GM18858 (cell line): Measurements from ENCODE around the gene PTAFR.
A peak's percentile ranks its signal among the peaks of the same experiment; 100 is the strongest.

Source experiments
- ATAC-seq: cut with Tn5 transposase; IDR thresholded peaks from one replicate; pipeline ENCODE4 v1.9.1; 2021; ENCODE audit not compliant: unreplicated experiment

The PTAFR gene

DNA sequence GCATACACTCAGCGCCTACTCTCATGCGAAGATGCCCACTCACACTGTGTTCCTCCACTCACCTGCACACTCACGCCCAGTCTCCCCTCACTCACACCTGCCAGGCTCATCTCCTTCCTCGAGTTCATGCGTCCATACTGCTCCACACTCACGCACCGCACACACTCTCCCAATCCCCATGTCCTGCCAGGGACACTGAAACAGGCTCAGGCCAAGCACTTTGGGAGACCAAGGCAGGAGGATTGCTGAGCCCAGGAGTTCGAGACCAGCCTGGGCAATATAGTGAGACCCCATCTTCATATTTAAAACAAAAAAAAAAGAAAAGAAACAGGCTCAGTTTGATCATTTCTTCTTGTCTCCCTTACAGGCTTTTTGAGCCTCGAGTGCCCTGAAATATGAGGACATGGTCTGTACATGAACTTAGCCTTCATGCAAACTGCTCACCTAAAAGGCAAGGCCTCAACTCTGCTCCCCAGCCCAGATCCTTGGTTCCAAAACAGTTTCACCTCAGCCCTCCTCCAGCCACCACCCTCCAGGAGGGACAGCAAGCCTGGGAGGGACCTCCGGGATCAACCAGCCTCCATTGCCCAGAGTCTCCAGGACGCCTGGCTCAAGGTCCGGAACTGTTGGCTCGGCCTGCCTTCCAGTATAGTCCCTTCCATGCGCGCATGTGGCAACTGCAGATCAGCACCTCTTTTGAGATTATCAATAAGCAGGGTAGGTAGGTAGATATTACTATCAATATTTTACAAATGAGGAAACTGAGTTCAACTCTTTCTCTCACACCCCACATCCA lies 2.4 kb upstream of the PTAFR start:
- no peak for ATAC-seq

DNA sequence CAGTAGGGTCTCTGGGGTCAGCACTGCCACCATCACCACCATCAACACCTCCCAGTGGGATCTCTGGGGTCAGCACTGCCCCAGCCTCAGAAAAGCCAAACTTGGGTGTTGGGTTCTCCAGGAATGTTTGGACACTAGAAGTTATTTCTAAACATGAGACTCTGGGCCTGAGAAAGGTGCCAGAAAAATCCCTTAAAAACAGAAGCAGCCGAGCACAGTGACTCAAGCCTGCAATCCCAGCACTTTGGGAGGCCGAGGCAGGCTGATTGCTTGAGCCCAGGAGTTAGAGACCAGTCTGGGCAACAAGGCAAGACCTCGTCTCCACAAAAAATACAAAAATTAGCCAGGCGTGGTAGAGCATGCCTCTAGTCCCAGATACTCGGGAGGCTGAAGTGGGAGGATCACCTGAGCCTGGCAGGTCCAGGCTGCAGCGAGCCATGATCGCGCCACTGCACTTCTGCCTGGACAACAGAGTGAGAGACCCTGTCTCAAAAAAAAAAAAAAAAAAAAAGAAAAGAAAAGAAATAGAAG lies 470 bp downstream of the PTAFR start:
- ATAC-seq: no peak

DNA sequence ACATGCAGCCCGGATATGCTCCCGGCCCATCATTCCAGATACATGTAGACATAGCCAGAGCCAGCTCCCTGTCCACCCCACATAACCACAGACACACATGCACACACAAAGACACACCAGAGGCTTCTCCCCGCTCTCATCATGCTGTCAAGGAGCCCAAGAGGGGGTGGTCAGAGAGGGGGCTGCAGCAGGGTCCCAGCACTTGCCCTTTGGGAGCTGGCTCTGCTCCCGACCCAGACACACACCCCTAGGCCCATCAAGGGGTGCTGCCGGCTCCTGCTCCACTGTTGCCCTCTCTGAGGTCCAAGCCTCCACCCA lies 2.6 kb downstream of the PTAFR start:
- ATAC-seq: no peak

DNA sequence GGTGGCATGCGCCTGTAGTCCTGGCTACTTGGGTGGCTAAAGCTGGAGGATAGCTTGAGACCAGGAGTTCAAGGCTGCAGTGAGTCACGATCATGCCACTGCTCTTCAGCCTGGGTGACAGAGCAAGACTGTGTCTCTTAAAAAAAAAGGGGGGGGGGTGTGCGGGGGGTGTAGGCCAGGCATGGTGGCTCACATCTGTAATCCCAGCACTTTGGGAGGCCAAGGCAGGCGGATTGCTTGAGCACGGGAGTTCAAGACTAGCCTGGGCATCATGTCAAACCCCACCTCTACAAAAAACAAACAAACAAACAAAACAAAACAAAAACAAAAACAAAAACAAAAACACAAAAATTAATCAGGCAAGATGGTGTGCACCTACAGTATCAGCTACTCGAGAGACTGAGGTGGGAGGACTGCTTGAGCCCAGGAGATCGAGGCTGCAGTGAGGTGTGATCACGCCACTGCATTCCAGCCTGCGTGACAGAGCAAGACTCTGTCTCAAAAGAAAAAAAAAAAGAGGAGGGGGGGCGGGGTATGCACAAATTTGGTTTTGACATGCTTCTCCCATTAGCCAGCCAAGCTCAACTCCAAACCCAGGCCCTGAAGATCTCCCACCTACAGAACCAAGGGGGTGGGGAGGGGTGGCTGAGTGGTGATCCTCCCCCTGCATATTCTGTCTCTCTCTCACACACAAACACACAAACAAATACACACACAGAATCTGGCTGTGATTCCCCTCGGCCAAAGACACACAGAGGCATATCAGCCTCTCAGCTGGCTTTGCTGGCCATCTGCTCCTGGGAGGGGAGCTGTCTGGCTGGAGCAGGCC lies 3.1 kb downstream of the PTAFR start:
- no peak for ATAC-seq

DNA sequence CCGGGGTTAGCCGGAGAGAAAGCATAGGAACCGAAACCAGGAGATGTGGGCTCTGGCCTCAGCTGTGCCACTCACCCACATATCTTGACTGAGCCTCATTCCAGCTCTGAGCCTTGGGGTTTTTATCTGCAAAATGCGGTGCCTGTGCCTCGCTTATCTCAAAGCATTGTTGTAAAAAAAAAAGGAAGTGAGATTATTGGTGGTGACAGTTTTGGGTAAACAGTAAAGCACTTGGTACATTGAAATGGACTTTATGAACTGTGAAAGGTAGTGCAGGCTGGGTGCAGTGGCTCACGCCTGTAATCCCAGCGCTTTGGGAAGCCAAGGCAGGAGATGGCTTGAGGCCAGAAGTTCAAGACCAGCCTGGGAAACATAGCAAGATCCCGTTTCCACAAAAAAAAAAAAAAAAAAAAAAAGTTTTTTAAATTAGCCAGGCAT lies 3.8 kb downstream of the PTAFR start:
- ATAC-seq: peak; percentile 67

DNA sequence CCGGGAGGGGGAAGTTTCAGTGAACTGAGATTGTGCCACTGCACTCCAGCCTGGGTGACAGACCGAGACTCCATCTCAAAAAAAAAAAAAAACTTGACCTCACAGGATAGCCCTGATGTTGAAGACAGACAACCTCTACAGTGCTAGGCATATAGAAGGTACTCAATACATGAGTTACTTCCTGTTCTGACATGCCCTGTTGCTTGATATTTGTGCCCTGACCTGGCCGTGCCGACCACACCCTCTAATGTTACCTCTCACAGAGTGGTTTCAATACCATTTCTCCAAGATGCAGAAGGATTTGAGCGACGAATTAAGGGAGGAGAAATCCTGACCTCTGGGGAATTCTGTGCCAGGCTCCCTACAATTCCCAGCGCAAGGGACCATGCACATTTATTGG lies 5.2 kb downstream of the PTAFR start:
- no peak for ATAC-seq

DNA sequence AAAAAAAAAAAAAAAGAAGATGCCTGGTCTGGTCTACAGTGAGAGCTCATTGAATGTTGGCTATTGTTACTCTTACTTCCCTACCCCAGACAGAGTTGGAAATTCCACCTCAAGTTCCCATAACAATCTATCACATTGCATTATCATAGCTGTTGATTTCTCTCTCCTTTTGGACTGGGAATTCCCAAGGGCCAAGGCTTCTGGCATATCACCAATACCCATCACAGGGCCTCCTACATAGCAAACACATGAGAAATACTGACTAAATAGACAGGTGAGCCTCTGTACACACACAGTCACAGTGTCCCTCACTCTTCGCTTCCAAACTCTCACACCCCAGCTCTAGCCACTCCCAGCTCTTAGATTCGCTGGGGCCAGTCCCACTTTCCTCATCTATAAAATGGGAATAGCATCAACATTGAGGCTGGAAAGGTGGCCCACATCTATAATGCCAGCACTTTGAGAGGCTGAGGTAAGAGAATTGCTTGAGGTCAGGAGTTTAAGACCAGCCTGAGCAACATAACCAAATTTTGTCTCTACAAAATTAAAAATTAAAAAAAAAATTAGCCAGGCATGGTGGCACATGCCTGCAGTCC lies 6.4 kb downstream of the PTAFR start:
- ATAC-seq: no peak

DNA sequence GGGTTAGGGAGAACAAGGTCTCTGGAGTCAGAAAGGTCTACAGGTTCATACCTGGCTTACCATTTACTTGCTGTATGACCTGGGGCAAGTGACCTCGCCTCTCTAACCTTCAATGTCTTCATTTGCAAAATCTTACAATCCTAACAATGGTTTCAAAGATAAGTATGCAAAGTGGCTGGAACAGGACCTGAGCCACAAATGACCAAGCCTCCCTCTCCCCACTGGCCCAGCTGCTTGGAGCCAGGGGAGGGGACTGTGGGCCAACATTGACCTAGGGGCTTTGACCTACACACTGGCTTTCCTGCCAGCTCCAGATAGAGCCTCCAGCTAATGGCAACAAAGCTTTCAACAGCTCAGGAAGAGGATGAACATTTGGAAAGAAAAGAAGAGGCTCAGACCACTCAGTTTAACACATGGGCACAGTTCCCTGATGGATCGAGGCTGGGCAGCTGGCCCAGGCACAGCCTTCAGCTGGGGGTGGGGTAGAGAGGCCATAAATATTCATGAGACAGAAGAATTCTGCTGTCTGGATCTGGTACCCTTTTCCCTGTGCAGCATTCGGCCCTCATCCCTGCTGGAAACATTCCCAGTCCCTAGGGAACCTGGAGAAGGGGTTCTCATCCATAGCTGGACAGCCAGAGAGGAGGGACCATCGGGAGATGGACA lies 12.9 kb downstream of the PTAFR start:
- no peak for ATAC-seq

DNA sequence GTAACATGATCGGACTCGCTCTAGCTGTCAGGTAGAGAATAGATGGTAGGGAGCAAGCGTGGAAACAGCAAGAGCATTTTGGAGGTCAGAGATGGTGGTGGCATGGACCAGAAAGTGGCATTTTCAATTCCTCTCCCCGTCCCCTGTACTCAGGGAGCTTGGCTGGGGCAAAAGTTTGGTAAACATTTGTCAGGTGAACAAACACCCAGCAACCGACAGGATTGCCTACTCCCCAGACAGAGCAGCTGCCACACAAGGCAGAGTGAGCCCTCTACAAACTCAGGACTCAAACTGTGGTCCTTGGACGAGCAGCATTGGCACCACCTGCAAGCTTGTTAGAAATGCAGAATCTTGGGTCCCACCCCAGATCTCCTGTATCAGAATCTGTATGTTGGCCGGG lies 14.3 kb downstream of the PTAFR start:
- no peak for ATAC-seq

DNA sequence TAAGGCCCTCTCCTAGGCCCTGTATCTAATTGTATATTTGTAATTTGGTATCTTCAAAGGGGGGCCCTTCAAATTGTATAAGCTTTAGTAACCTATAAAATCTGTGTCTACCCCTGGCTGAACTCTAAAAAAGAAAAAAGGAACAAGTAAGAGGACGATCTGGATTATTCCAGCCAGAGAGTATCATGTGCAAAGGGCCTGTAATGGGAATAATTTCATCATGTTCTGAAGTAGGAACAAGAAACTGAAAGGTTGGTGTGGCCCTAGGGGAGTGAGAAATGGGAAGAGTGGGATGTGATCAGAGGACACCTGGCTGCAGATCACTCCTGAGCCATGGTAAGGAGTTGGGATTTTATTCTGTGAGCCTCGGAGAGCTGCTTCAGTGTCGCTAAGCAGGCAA lies 14.7 kb downstream of the PTAFR start:
- no peak for ATAC-seq

DNA sequence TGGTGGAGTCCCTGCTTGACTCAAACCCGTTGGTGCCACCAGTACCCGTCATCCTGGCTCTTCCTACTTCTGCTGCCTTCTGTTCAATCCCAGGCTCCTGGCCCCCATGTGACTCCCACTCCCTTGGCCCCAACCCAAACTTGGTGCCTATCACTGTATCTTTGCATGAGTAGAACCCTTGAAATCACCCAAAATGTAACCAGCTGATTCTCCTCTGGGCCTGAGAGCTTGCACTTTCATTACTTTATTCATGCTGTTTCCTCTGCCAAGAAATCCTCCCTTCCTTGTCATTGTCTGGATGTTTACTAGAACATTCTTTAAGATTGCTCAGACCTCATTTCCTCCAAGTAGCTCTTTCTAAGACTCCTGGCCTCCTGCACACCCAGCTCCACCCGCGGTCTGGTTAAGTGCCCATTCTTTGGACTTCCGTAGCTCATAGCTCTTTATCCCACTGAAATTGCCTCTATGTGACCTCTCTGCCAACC lies 15.7 kb downstream of the PTAFR start:
- ATAC-seq: no peak

DNA sequence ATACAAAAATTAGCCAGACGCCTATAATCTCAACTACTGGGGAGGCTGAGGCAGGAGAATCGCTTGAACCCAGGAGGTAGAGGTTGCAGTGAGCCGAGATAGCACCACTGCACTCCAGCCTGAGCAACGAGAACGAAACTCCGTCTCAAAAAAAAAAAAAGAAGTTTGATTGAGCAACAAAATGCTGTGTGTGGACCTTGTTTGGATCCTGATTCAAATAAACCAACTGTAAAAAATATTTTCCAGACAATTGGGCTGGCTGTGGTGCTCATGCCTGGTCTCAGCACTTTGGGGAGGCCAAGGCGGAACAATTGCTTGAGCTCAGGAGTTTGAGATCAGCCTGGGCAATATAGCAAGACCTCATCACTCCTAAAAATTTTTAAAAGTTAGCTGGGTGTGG lies 16.8 kb downstream of the PTAFR start:
- ATAC-seq: no peak

DNA sequence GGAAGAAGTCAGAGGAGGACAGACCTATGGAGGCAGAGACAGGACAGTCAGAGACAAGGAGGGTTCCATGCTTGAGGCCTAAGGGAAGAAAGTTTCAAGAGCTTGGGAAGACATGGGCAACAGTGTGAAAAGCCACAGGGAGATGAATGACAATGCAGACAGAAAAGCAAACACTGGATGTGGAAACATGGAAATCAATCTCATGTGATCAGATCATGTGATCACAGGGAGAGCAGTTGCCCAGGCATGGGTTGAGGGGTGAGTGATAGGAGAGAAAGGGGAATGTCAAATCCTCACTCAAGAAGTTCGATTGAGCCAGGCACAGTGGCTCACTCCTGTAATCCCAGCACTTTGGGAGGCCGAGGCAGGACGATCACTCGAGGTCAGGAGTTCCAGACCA lies 17.2 kb downstream of the PTAFR start:
- ATAC-seq: no peak

DNA sequence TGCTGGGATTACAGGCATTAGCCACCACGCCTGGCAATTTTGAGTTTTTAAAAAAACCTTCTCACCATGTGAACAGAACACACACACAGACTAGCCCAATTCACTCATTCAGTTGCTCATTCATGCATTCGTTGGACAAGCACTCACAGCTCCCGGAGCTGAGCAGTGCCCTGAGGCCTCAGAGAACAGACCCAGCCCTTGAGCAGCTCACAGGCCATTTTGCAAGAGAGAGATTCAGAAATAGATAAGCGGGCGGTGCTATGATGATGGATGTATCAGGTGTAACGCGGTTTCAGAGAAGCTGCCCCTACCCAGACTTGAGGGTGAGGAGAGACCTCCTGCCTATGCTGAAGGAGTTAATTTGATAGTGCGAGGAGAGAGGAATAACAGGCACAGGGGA lies 18.6 kb downstream of the PTAFR start:
- ATAC-seq: no peak

DNA sequence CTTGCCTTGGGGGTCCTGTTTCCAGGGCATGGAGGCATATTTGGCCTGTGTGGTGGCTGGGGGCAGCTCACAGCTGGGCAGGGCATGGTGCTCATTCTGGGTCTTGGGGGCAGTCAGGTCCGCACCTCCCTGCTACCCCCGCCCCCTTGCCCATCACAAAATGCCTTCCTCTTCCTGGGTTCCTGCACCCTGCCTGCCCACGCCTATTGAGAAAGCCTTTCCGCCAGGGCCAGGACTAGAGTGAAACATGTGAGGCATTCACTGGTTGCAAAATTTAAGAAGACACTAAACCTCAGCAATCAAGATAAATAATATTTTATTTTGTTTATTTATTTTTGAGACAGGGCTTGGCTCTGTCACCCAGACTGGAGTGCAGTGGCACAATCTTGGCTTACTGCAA lies 19.7 kb downstream of the PTAFR start:
- ATAC-seq: no peak

DNA sequence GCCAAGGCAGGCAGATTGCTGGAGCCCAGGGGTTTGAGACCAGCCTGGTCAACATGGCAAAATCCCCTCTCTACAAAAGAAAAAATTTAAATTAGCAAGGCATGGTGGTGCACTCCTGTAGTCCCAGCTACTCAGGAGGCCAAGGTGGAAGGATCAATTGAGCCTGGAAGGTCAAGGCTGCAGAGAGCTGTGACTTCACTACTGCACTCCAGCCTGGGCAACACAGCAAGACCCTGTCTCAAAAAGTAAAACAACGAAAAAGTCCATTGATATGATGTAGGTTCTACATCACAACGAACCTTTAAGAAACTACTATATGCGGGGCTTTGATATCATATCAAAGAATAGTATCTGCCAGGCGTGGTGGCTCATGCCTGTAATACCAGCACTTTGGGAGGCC lies 20.9 kb downstream of the PTAFR start:
- no peak for ATAC-seq

DNA sequence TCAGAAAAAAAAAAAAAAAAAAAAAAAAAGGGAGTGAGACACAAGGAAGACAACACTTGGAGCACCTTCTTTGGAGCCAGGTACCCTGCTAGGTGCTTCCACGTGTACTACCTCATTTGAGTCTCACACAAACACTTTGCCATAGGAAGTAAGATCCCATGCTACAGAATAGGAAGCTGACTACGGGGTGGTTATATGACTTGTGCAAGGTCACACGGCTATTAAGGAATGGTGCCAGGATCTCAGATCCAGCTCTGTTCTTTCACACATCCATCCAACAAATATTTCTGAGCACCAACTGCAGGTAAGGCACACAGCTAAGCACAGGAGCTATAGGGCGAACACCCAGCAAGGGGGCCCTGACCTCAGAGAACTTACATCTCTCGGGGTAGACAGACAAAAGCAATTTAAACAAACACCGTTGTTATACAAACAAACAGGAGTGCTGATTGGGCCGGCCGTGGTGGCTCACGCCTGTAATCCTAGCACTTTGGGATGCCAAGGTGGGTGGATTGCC lies 22.4 kb downstream of the PTAFR start:
- no peak for ATAC-seq

DNA sequence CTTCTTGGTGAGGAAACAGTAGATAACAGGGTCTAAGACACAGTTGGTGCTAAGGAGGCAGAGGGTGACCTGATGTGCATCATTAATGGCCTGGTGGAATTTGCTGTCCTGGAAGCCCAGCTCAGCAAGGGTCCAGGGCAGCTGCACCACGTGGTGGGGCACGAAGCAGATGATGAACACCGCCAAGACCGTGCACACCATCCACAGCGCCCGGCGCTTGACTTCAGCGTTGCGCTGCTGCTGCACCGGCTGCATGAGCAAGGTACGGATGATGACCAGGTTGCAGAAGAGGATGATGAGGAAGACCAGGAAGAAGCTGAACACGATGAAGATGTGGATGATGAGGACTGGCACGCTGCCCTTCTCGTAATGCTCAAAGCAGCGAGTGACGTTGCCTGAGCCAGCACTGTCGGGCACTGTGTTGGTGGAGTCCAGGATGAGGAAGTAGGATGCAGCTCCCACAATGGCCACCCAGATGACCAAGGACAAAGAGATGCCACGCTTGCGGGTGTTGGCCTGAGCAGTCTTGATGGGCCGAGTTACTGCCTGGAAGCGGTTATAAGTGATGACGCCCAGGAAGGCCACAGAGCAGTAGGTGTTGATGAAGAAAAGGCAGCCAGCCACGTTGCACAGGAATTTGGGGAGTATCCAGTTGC lies 26.2 kb downstream of the PTAFR start:
- ATAC-seq: no peak

DNA sequence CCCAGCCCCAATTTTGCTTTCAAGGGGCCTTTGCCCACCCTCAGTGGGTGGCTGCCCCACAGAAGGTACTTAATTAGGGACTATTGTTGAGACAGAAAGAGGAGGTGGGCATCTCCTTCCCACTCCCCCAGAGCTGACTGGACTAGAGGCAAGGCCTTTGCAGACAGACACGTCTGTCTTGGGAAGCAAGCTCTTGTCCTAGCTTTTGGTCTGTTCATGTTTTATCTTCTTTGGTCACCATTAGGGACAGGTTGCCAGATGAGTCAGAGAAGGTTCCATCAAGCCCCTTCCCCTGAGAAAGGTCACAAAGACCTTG lies 27.7 kb downstream of the PTAFR start:
- ATAC-seq: no peak

DNA sequence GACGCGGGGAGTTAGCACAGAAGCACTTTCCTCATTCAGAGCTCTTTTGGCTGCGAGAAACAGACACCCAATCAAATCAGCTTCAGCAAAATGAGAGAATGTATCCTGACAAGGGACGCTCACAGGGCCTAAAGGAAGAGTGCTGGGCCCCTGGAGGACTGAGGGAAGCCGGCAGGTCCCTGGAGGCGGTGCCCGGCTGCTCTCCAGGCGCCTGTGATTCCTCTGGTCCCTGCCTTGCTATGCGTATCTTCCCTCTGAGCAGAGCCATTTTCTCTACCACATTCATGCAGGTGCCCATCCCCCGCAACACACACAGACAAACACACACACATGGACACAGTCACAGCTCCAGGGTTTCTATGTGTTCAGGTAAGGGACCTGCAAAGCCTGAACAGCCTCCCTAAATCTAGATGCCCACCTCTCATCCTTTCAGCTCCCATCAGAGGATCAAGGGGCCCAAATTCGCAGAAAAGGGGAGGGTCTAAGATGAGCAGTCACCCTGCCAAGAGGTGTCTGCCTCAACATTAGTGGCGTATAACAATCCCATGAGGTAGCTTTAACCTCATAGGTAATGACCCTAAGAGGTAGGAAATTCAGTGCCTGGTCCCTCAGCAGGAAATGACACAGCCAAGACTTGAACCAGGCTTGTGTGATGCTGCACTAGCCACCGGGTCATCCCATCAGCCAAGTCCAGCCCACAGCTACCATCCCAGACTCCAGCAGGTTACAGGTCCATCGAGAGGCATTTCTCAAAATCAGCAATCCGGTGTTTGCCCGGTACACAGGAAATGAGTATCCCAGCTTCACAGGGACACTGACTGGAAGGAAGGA lies 29.0 kb downstream of the PTAFR start:
- peak; percentile 7 for ATAC-seq
